Hepatocyte (in vitro differentiated cells): ENCODE results near the gene PPME1.

Source experiments
- CTCF ChIP-seq: fragments of 200-600 bp; sonication (generic); IDR thresholded peaks from 2 replicates; pipeline ENCODE4 v1.5.1; 2016; ENCODE audit warnings: antibody characterized with exemption, mild to moderate bottlenecking; ENCODE audit not compliant: poor library complexity
- EZH2 ChIP-seq: fragments of 200-600 bp; sonication (generic); IDR thresholded peaks from 2 replicates; pipeline ENCODE4 v1.6.1; 2016; ENCODE audit warnings: antibody characterized with exemption, mild to moderate bottlenecking, borderline replicate concordance
- EZH2phosphoT487 ChIP-seq: fragments of 200-600 bp; sonication (generic); IDR thresholded peaks from one replicate; pipeline ENCODE4 v1.6.1; 2018; ENCODE audit warnings: antibody characterized with exemption, mild to moderate bottlenecking, low read depth, moderate library complexity; ENCODE audit not compliant: unreplicated experiment, severe bottlenecking

GRCh38 chr11:74288161-74288560 is 117.1 kb downstream of the PPME1 start:
- no peak for TF ChIP-seq CTCF
- TF ChIP-seq EZH2: no peak
- no peak for TF ChIP-seq EZH2phosphoT487
